Measurements from ENCODE around the gene COLQ. TPM values are rescaled to one million over a fixed set of nuclear protein-coding genes. Genes with fewer than 3 reads are reported as not detected.

The COLQ gene
- total RNA-seq (1 to 10 TPM in 1 of 2 donors, under 1 TPM in 1; 0.33 to 1.0 TPM), polyA plus RNA-seq (1 to 10 TPM in 1 of 2 donors, under 1 TPM in 1; 0.27 to 2.6 TPM)

- TF ChIP-seq, protein P1, sequence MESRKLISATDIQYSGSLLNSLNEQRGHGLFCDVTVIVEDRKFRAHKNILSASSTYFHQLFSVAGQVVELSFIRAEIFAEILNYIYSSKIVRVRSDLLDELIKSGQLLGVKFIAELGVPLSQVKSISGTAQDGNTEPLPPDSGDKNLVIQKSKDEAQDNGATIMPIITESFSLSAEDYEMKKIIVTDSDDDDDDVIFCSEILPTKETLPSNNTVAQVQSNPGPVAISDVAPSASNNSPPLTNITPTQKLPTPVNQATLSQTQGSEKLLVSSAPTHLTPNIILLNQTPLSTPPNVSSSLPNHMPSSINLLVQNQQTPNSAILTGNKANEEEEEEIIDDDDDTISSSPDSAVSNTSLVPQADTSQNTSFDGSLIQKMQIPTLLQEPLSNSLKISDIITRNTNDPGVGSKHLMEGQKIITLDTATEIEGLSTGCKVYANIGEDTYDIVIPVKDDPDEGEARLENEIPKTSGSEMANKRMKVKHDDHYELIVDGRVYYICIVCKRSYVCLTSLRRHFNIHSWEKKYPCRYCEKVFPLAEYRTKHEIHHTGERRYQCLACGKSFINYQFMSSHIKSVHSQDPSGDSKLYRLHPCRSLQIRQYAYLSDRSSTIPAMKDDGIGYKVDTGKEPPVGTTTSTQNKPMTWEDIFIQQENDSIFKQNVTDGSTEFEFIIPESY (IDR thresholded peaks at IDR 0.05) = no peak
- TF ChIP-seq YY1 (IDR thresholded peaks at IDR 0.05) (no peak), HNF4A (conservative IDR thresholded peaks at IDR 0.05) (no peak), RAD21 (IDR thresholded peaks at IDR 0.05) (no peak), ATF3 (IDR thresholded peaks at IDR 0.05) (no peak), FOXA1 (IDR thresholded peaks at IDR 0.05) (no peak), SP1 (IDR thresholded peaks at IDR 0.05) (no peak), MAX (IDR thresholded peaks at IDR 0.05) (no peak), REST (IDR thresholded peaks at IDR 0.05) (no peak)
- TF ChIP-seq, protein P2, sequence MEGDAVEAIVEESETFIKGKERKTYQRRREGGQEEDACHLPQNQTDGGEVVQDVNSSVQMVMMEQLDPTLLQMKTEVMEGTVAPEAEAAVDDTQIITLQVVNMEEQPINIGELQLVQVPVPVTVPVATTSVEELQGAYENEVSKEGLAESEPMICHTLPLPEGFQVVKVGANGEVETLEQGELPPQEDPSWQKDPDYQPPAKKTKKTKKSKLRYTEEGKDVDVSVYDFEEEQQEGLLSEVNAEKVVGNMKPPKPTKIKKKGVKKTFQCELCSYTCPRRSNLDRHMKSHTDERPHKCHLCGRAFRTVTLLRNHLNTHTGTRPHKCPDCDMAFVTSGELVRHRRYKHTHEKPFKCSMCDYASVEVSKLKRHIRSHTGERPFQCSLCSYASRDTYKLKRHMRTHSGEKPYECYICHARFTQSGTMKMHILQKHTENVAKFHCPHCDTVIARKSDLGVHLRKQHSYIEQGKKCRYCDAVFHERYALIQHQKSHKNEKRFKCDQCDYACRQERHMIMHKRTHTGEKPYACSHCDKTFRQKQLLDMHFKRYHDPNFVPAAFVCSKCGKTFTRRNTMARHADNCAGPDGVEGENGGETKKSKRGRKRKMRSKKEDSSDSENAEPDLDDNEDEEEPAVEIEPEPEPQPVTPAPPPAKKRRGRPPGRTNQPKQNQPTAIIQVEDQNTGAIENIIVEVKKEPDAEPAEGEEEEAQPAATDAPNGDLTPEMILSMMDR (IDR thresholded peaks at IDR 0.05; ENCODE audit: low read depth, low read length, missing input control) = no peak
- no peaks in the 10 kb centered on the region for H3K27me3 ChIP-seq (ENCODE audit: control insufficient read depth in 4 of 4, insufficient read depth in 4 of 4, low read length in 3 of 4)
- DNase-seq (ENCODE audit: low spot score) = no peak
- no peak within 1 kb of the TSS for H3K9ac ChIP-seq (ENCODE audit: low read depth in 1 of 2, low read length in 2 of 2)
- no peaks in the 10 kb centered on the region for H3K4me1 ChIP-seq (ENCODE audit: control insufficient read depth in 4 of 4, insufficient read depth in 4 of 4, low read length in 3 of 4)
- 69% methylated on average over 6 of the region's 6 CpGs for WGBS
- H3K36me3 ChIP-seq (ENCODE audit: control insufficient read depth in 4 of 4, insufficient read depth in 3 of 4, low read depth in 1 of 4, low read length in 3 of 4) = no peaks in the 10 kb centered on the region
- no peak within 1 kb of the TSS for H3K27ac ChIP-seq (ENCODE audit: low read depth in 1 of 2, low read length in 2 of 2)
- no peaks in the 10 kb centered on the region for H3K9me3 ChIP-seq (ENCODE audit: control insufficient read depth in 4 of 4, low read length in 3 of 4)
- H3K4me3 ChIP-seq (ENCODE audit: low read depth in 1 of 3, low read length in 3 of 3) = no peak within 1 kb of the TSS
These were observed at the start of gene COLQ for GRCh38 chr3:15521573-15521965. Gene COLQ (minus strand): TSS chr3:15521706. CDS start chr3:15521625, 81 bp downstream.

- peak overlapping the region; percentile 53 to 67 for H3K27ac ChIP-seq (ENCODE audit: low read depth in 1 of 2, low read length in 2 of 2)
- H3K9me3 ChIP-seq (ENCODE audit: control insufficient read depth in 4 of 4, low read length in 3 of 4) = no peaks in the 10 kb centered on the region
- 34% methylated on average over 1 of the region's 1 CpG for WGBS
- peaks cover 7 to 32% (median 20%) of the 10 kb centered on the region in 4 donors for H3K36me3 ChIP-seq (ENCODE audit: control insufficient read depth in 4 of 4, insufficient read depth in 3 of 4, low read depth in 1 of 4, low read length in 3 of 4)
- H3K4me1 ChIP-seq (ENCODE audit: control insufficient read depth in 4 of 4, insufficient read depth in 4 of 4, low read length in 3 of 4) = peaks cover 3 to 25% (median 16%) of the 10 kb centered on the region in 4 donors
- no peak overlapping the region for H3K9ac ChIP-seq (ENCODE audit: low read depth in 1 of 2, low read length in 2 of 2)
- no peaks in the 10 kb centered on the region for H3K27me3 ChIP-seq (ENCODE audit: control insufficient read depth in 4 of 4, insufficient read depth in 4 of 4, low read length in 3 of 4)
- no peak overlapping the region for H3K4me3 ChIP-seq (ENCODE audit: low read depth in 1 of 3, low read length in 3 of 3)
- no peak for DNase-seq (ENCODE audit: low spot score)
- TF ChIP-seq GABPA (IDR thresholded peaks at IDR 0.05 in 1 of 2, conservative IDR thresholded peaks at IDR 0.05 in 1 of 2) (no peak), FOXA2 (IDR thresholded peaks at IDR 0.05) (no peak), TAF1 (conservative IDR thresholded peaks at IDR 0.05) (no peak), HNF4A (conservative IDR thresholded peaks at IDR 0.05) (no peak), JUND (IDR thresholded peaks at IDR 0.05) (no peak), ATF3 (IDR thresholded peaks at IDR 0.05) (no peak), MAX (IDR thresholded peaks at IDR 0.05) (no peak), RAD21 (IDR thresholded peaks at IDR 0.05) (no peak), RXRA (IDR thresholded peaks at IDR 0.05) (no peak), NR2F2 (IDR thresholded peaks at IDR 0.05) (no peak), FOXA1 (IDR thresholded peaks at IDR 0.05) (no peak), EGR1 (IDR thresholded peaks at IDR 0.05; ENCODE audit: low read depth in 2 of 2) (no peak), YY1 (IDR thresholded peaks at IDR 0.05) (no peak), SP1 (IDR thresholded peaks at IDR 0.05) (no peak), REST (IDR thresholded peaks at IDR 0.05) (no peak)
These were observed 41.7 kb upstream of the COLQ start for GRCh38 chr3:15563190-15563589.
